ENCODE data around the gene TIMM8B. TPM values are rescaled to one million over a fixed set of nuclear protein-coding genes. Genes with fewer than 3 reads are reported as not detected.

The TIMM8B gene
- total and polyA plus RNA-seq, 2 of the 4 experiments (the other 2 are of a cell fraction) = 35.5 to 103 TPM

DNA sequence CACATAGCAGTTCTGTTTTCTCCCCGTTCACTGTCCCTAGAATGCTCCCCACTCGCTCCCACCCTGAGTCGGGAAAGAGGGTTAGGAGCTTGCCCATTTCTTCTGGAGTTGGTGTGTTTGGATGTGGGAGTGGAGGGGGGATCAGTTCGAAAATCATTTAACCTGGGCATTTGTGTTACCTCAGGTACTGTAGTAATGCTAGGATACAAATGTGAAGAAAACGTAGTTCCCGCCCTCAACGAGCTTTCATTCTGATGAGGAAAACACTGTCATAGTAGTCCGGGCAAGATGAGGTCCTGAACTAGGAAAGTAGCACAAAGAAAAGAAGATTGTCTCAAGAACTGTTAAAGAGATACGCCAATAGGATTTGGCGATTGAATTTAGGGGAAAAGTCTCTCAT is 656 bp upstream of the TIMM8B start:
- peak overlapping the region; percentile 78 to 97; a peak in 3 of 4 replicates for H4K8ac ChIP-seq (ENCODE audit: low read depth in 2 of 2, low read length in 2 of 2)
- CTCF ChIA-PET = interaction anchor here (1.0 kb wide), 1 partner anchor 26 kb away, joined by 3 read pairs; no protein-coding TSS in a partner anchor

More for the DNA sequence above, 656 bp upstream of the TIMM8B start:
- H3K27me3 ChIP-seq (ENCODE audit: control insufficient read depth, insufficient read depth, low read length) = no peaks in the 10 kb centered on the region
- intact Hi-C loops (cut with micrococcal nuclease) (no loop called here), dilution Hi-C loops (cut with HindIII; ENCODE audit: low sequenced_read_pairs, unreplicated experiment) (no loop called here), in situ Hi-C loops (cut with MboI; ENCODE audit: low sequenced_read_pairs) (no loop called here)
- peak overlapping the region; percentile 87 for H3K4ac ChIP-seq (ENCODE audit: low read depth, low read length)
- no peak overlapping the region for H2BK20ac ChIP-seq (ENCODE audit: low read depth, low read length)
- peak overlapping the region; percentile 92 for H3K56ac ChIP-seq (ENCODE audit: extremely low read depth, insufficient read depth, low read length)
- peak overlapping the region; percentile 88 for H3K4me2 ChIP-seq (ENCODE audit: low read depth, low read length)
- H3K4me1 ChIP-seq (ENCODE audit: control insufficient read depth, insufficient read depth, low read length) = peaks cover 2% of the 10 kb centered on the region; the same call in 1 of the 2 replicates
- BruUV-seq (replicated peaks) = no TSS peak
- peak overlapping the region; percentile 77; the same call in 1 of the 2 replicates for H3K23ac ChIP-seq (ENCODE audit: low read depth, low read length)
- 20% methylated on average over 3 of the region's 10 CpGs; no CpG with 5 or more reads in 1 of the 2 experiments for WGBS, 2 experiments (ENCODE audit: extremely low coverage in 2 of 2, insufficient read length in 1 of 2)
- peak overlapping the region; percentile 82 for H2BK5ac ChIP-seq (ENCODE audit: low read depth, low read length, poor library complexity, severe bottlenecking)
- no peak overlapping the region for H2BK120ac ChIP-seq (ENCODE audit: low read depth, low read length)
- peaks cover 41 to 61% of the 10 kb centered on the region in 2 experiments for H3K79me1 ChIP-seq (ENCODE audit: low read depth in 1 of 2, low read length in 2 of 2)
- 0 out of 2 replicates have a peak overlapping the region, but pooled peaks have one; percentile 85 for H4K91ac ChIP-seq (ENCODE audit: insufficient read depth, low read depth, low read length)
- H3K36me3 ChIP-seq (ENCODE audit: control insufficient read depth, insufficient read depth, low read length) = peaks cover 29% of the 10 kb centered on the region
- peak overlapping the region; percentile 88 for H2AK9ac ChIP-seq (replicated peaks; ENCODE audit: low read depth, low read length, poor library complexity)
- H2AK5ac ChIP-seq (ENCODE audit: low read depth, low read length) = no peak overlapping the region; the same call in none of the 2 replicates
- POLR2A ChIA-PET (ENCODE audit: unreplicated experiment) = interaction anchor here (0.6 kb wide), 1 partner anchor 203 kb away, joined by 5 read pairs; no protein-coding TSS in a partner anchor
- H3K9ac ChIP-seq (ENCODE audit: low read depth, low read length) = peak overlapping the region; percentile 96
- no peak overlapping the region for H3K18ac ChIP-seq (ENCODE audit: low read depth, low read length)
- H3K9me3 ChIP-seq (ENCODE audit: control insufficient read depth, insufficient read depth, low read length) = no peaks in the 10 kb centered on the region
- H3K9me1 ChIP-seq (ENCODE audit: insufficient read depth, low read length) = peaks cover 5% of the 10 kb centered on the region
- ATAC-seq (ENCODE audit: low read depth) (peak; percentile 9), DNase-seq (no peak)
- 0 out of 2 replicates have a peak, but pooled peaks cover 6% of the 10 kb centered on the region for H4K20me1 ChIP-seq (ENCODE audit: insufficient read depth, low read length)
- H2AFZ ChIP-seq (replicated peaks; ENCODE audit: low read length, poor library complexity) = peak overlapping the region; percentile 94
- peak overlapping the region; percentile 76 for H4K5ac ChIP-seq (ENCODE audit: low read depth, low read length)
- TF ChIP-seq, protein P1, sequence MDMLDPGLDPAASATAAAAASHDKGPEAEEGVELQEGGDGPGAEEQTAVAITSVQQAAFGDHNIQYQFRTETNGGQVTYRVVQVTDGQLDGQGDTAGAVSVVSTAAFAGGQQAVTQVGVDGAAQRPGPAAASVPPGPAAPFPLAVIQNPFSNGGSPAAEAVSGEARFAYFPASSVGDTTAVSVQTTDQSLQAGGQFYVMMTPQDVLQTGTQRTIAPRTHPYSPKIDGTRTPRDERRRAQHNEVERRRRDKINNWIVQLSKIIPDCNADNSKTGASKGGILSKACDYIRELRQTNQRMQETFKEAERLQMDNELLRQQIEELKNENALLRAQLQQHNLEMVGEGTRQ (IDR thresholded peaks at IDR 0.05; ENCODE audit: low read depth, low read length) = no peak
- TF ChIP-seq FOS (IDR thresholded peaks at IDR 0.05; ENCODE audit: low read depth, low read length) = no peak
- TF ChIP-seq MXI1 (IDR thresholded peaks at IDR 0.05; ENCODE audit: borderline replicate concordance, low read depth, low read length) = no peak
- no peak for TF ChIP-seq POLR2A (IDR thresholded peaks at IDR 0.05; ENCODE audit: low read depth, low read length)
- TF ChIP-seq, protein P2, sequence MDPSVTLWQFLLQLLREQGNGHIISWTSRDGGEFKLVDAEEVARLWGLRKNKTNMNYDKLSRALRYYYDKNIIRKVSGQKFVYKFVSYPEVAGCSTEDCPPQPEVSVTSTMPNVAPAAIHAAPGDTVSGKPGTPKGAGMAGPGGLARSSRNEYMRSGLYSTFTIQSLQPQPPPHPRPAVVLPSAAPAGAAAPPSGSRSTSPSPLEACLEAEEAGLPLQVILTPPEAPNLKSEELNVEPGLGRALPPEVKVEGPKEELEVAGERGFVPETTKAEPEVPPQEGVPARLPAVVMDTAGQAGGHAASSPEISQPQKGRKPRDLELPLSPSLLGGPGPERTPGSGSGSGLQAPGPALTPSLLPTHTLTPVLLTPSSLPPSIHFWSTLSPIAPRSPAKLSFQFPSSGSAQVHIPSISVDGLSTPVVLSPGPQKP (IDR thresholded peaks at IDR 0.05; ENCODE audit: borderline replicate concordance, low read depth, low read length) = no peak
- TF ChIP-seq BHLHE40 (IDR thresholded peaks at IDR 0.05; ENCODE audit: low read depth, low read length) = no peak
- no peak for TF ChIP-seq MAZ (IDR thresholded peaks at IDR 0.05; ENCODE audit: borderline replicate concordance, low read depth, low read length)
- no peak for TF ChIP-seq RAD21 (IDR thresholded peaks at IDR 0.05; ENCODE audit: low read length)
- TF ChIP-seq MAFK (IDR thresholded peaks at IDR 0.05; ENCODE audit: low read depth, low read length) = no peak
- TF ChIP-seq RCOR1 (IDR thresholded peaks at IDR 0.05; ENCODE audit: insufficient replicate concordance, low read length) = no peak
- TF ChIP-seq, protein P3, sequence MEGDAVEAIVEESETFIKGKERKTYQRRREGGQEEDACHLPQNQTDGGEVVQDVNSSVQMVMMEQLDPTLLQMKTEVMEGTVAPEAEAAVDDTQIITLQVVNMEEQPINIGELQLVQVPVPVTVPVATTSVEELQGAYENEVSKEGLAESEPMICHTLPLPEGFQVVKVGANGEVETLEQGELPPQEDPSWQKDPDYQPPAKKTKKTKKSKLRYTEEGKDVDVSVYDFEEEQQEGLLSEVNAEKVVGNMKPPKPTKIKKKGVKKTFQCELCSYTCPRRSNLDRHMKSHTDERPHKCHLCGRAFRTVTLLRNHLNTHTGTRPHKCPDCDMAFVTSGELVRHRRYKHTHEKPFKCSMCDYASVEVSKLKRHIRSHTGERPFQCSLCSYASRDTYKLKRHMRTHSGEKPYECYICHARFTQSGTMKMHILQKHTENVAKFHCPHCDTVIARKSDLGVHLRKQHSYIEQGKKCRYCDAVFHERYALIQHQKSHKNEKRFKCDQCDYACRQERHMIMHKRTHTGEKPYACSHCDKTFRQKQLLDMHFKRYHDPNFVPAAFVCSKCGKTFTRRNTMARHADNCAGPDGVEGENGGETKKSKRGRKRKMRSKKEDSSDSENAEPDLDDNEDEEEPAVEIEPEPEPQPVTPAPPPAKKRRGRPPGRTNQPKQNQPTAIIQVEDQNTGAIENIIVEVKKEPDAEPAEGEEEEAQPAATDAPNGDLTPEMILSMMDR (conservative IDR thresholded peaks at IDR 0.05; ENCODE audit: low read depth, low read length) = no peak
- TF ChIP-seq CEBPB (IDR thresholded peaks at IDR 0.05; ENCODE audit: low read depth, low read length) = no peak
- TF ChIP-seq NFE2L2 (IDR thresholded peaks at IDR 0.05; ENCODE audit: low read depth, low read length) = no peak
- no peak for TF ChIP-seq RFX5 (IDR thresholded peaks at IDR 0.05; ENCODE audit: low read depth, low read length)
- H3K4me3 ChIP-seq (ENCODE audit: insufficient read depth, low read depth, low read length) = peak overlapping the region; percentile 78
- H3K14ac ChIP-seq (replicated peaks; ENCODE audit: low read depth, low read length) = peak overlapping the region; percentile 95
- H2BK15ac ChIP-seq (ENCODE audit: low read depth, low read length) = no peak overlapping the region
- peak overlapping the region; percentile 84 for H3K27ac ChIP-seq (ENCODE audit: insufficient read depth, low read length)

Measured in IMR-90 (cell line).